Astrocyte of the hippocampus (primary cell): ENCODE measurements around the gene CSAG2.
"Not testable (repeated sequence)": the region's sequence is repeated elsewhere in the genome, so short reads cannot be mapped to it uniquely, and the experiment has no call there.

ENCODE experiments used
- DNase-seq: peaks from one replicate; pipeline ENCODE4 v3.0.0; 2011; ENCODE audit warnings: low read depth, low spot score

CSAG2 gene

DNA sequence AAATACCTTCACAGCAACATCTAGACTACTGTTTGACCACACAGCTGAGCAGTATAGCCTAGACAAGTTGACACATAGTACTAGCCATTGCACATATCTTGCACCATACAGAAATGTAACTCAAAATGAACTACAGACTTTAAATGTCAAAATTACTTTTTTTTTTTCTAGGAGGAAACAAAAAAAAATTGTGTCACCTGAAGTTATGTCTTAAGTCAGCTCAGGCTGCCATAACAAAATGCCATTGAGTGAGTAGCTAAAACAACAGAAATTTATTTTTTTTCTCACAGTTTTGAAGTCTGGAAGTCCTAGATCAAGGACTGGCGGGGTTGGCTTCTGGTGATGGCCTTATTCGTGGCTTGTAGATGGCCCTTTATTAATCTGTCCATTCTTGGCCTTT, at the start of gene CSAG2:
CSAG2 (minus strand) TSS at position 101 of the 400 bp plus-strand sequence. CDS start 161 bp downstream, outside the sequence.
- not testable (repeated sequence) for DNase-seq

GRCh38 chrX:152754871-152755270, 45.8 kb upstream of the CSAG2 start:
- not testable (repeated sequence) for DNase-seq

- DNase-seq = not testable (repeated sequence)
Observed at GRCh38 chrX:152753686-152754650, 44.9 kb upstream of the CSAG2 start, which contains the start of gene MAGEA2. MAGEA2 (minus strand) TSS chrX:152753842; CDS start chrX:152751363, 2,479 bp downstream.

- no peak for DNase-seq
Observed at GRCh38 chrX:152738560-152738959, 29.5 kb upstream of the CSAG2 start.

DNA sequence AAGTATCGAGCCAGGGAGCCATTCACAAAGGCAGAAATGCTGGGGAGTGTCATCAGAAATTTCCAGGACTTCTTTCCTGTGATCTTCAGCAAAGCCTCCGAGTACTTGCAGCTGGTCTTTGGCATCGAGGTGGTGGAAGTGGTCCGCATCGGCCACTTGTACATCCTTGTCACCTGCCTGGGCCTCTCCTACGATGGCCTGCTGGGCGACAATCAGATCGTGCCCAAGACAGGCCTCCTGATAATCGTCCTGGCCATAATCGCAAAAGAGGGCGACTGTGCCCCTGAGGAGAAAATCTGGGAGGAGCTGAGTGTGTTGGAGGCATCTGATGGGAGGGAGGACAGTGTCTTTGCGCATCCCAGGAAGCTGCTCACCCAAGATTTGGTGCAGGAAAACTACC, 27.5 kb upstream of the CSAG2 start:
- DNase-seq = not testable (repeated sequence)

GRCh38 chrX:152735860-152736511, 26.9 kb upstream of the CSAG2 start:
- DNase-seq = no peak

DNA sequence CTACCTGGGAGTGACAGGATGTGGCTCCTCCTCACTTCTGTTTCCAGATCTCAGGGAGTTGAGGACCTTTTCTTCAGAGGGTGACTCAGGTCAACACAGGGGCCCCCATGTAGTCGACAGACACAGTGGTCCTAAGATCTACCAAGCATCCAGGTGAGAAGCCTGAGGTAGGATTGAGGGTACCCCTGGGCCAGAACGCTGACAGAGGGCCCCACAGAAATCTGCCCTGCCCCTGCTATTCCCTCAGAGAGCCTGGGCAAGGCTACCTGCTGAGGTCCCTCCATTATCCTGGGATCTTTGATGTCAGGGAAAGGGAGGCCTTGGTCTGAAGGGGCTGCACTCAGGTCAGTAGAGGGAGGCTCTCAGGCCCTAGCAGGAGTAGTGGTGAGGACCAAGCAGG, 26.0 kb upstream of the CSAG2 start:
- DNase-seq = no peak

- not testable (repeated sequence) for DNase-seq
Observed at GRCh38 chrX:152734143-152734858, 25.2 kb upstream of the CSAG2 start.

- no peak for DNase-seq
Observed at GRCh38 chrX:152733261-152733975, 24.3 kb upstream of the CSAG2 start, which contains the start of the genes CSAG1 and MAGEA12. CSAG1 (minus strand) TSS chrX:152733721; CDS start chrX:152732460, 1,261 bp downstream. MAGEA12 (plus strand) TSS chrX:152733757; CDS start chrX:152736162, 2,405 bp downstream.

- no peak for DNase-seq
Observed at GRCh38 chrX:152725409-152725808, 16.3 kb upstream of the CSAG2 start.

GRCh38 chrX:152713815-152714787, 5.0 kb upstream of the CSAG2 start, which contains the start of gene MAGEA2B:
MAGEA2B (plus strand) TSS chrX:152714628; CDS start chrX:152717107, 2,479 bp downstream.
- not testable (repeated sequence) for DNase-seq

GRCh38 chrX:152713195-152713594, 4.1 kb upstream of the CSAG2 start:
- not testable (repeated sequence) for DNase-seq

GRCh38 chrX:152706500-152706899, 2.6 kb downstream of the CSAG2 start:
- not testable (repeated sequence) for DNase-seq

- DNase-seq = not testable (repeated sequence)
Observed at GRCh38 chrX:152700390-152700789, 8.7 kb downstream of the CSAG2 start.

DNA sequence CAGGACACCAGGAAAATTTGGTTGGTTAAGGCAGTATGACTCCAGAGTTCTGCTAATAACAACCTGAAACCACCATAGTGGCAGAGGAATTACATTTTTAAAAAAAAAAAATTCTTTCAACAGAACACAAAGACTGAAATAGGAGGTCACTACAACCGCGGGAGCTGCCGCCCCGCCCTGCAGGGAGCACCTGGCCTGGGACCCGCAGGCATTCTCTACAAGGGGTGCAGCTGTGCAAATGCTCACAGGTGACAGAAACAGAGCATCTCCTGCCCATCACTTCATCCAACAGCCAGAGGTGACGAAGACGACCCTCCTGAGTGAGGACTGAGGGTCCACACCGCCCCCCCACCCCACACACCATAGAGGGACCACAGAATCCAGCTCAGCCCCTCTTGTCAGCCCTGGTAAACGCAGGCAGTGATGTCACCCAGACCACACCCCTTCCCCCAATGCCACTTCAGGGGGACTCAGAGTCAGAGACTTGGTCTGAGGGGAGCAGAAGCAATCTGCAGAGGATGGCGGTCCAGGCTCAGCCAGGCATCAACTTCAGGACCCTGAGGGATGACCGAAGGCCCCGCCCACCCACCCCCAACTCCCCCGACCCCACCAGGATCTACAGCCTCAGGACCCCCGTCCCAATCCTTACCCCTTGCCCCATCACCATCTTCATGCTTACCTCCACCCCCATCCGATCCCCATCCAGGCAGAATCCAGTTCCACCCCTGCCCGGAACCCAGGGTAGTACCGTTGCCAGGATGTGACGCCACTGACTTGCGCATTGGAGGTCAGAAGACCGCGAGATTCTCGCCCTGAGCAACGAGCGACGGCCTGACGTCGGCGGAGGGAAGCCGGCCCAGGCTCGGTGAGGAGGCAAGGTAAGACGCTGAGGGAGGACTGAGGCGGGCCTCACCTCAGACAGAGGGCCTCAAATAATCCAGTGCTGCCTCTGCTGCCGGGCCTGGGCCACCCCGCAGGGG, 10.8 kb downstream of the CSAG2 start, which contains the start of gene MAGEA3:
MAGEA3 (plus strand) TSS at position 843 of the 980 bp plus-strand sequence. CDS start 2,039 bp downstream, outside the sequence.
- DNase-seq = not testable (repeated sequence)

DNA sequence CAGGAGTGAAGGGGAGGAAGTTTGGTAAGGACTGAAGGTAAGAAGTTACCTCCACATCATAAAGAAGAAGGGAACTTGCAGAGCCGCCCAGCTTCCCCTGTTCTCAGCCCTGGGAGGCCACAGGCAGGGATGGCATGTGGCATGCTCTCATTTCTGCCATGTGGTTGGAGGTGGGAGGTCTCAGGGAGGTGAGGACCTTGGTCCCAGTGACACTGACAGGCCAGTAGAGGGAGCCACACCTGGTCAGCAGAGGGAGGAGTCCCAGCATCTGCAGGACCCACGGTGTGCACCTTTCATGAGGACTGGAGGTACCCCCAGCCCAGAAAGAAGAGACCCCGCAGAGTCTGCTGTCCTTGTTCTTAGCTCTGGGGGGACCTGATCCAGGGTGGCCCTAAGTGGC, 28.1 kb downstream of the CSAG2 start:
- DNase-seq = not testable (repeated sequence)

- not testable (repeated sequence) for DNase-seq
Observed at GRCh38 chrX:152674652-152675051, 34.4 kb downstream of the CSAG2 start.

DNA sequence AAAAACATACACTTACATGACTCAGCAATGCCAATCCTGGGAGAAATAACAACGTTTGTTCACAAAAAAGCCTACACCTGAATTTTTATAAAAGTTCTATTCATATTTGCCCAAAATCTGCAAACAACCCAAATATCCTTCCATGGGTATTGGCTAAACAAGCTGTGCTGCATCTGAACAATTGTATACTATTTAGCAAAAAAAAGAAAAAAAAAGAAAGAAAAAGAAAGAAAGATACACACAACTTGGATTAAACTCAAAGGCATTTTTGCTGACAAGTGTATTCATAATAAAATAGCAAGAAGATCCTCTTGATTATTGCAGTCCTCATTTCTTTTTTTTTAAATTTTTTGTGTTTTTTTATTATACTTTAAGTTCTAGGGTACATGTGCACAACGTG, 34.9 kb downstream of the CSAG2 start:
- no peak for DNase-seq
